ENCODE measurements around the gene HMGB2. TPM values are rescaled to one million over a fixed set of nuclear protein-coding genes. Genes with fewer than 3 reads are reported as not detected.

HMGB2 gene
- total RNA-seq, result 10 to 100 TPM; 30.3 to 53.9 TPM

DNA sequence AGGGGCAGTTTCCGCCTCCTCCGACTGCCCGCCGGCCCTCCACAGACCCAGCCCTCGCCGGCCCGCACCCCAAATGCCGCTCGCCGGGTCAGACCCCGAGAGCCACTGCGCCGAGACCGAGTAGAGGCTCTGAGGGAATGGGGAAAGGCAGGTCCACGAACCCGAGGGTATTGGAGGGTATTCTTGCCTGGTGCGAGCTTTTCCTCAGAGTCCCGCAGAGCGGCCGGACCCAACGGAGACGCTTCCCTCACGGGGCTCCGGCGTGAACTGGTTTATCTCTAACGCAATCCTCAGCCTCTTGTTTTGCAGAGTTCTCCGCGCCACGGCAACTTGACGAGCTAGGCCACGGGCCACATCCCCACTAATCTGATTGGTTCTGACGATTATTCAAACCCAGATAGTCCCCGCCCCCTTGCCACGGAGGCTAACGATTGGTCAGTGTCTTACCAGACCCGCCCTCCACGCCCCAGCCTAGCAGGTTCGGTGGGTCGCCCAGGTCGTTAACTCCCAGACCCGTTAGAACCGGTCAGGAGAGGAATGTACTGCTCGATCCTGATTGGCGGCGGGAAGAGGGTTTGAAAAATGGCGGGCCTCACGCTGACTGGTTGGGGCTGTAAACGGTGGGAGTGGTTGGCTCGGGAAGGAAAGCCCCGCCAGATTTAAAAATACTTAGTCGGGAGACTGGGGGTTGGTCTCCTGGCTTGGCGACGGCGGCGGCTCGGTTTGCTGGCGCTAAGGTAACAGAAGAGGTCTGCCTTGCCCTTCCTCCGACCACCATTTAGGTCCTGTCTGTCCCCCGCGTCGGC is at the start of gene HMGB2:
Gene HMGB2 (minus strand): TSS at position 274 of the 806 bp plus-strand sequence. CDS start 709 bp downstream, outside the sequence.

DNA sequence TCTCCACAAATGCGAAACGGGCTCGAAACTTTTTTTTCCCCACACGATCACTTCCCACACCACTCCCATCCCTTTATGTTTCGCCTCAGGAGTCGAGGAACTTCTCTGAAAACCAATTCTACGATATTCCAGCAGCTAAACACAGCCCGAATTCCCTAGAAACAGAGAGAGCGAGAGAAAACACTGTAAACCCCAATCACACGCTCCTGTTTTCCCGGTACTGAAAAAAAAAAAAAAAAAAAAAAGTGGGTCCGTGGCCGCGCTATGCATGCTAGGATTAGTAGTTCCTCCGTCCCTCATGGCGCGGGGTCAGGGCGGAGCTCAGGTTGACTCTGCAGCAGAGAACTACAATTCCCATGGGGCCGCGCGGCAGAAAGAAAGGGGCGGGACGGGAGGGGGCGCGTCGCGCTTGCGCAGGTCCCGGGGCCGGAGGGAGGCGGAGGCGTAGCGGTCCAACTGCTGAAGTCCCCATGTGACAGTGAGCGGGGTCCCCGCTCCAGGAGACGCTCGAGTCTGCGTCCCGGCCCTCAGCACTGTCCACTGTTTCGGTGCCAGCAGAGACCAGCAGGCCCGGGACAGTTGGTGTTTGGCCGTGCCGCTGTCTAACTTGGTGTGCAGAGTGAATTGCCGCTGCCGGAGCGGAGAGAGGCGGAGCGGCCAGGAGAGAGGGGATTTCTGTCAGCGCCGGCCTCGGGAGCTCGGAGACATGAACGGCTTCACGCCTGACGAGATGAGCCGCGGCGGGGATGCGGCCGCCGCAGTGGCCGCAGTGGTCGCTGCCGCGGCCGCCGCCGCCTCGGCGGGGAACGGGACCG is 36.5 kb upstream of the HMGB2 start, which contains the start of gene SAP30:
Gene SAP30 (plus strand): TSS at position 478 of the 815 bp plus-strand sequence. CDS start 229 bp downstream, at position 707.

Other genes starting within 250 kb of the HMGB2 start
- gene GALNT7, start 165.5 kb downstream of the HMGB2 start, total RNA-seq, result 10 to 100 TPM; 12.4 to 19.3 TPM
- gene SAP30, start 36.6 kb upstream of the HMGB2 start, total RNA-seq, result 10 to 100 TPM; 19.3 to 23.0 TPM
- not detected for gene SCRG1, start 64.8 kb upstream of the HMGB2 start, total RNA-seq
- not detected for gene HAND2, start 195.9 kb upstream of the HMGB2 start, total RNA-seq

All from melanocyte of skin (primary cell).